ENCODE results near the gene NSDHL.

DNA sequence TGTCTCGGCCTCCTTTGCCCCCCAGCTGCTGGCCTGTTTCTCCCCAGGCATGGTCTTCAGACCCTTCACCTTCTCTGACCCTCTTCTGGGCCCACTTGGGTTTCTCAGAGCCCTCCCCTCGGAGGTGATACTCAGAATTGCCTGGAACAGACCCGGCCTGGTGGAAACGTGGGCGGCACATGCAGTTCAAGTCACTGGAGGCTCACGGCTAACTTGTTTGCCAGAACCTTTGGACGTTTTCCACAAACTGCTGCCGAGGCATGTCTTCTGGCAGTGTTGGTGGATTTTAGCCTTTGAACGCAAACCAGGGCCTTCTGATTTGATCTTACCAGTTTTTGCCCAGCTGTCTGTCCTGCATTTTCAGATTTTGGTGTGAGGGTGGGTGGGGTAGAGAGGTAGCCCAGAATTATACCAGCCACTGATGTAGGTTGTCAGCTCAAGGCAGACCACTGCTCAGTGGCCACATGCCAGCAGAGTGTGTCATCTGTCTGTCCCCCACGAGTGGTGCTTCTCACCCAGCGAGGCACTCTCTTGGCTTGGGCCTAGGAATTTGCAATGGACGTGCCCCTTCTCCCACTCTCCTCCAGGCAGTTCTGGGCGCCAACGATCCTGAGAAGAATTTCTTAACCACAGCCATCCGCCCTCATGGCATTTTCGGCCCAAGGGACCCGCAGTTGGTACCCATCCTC, 34.5 kb downstream of the NSDHL start:
- TF ChIP-seq, protein P1, sequence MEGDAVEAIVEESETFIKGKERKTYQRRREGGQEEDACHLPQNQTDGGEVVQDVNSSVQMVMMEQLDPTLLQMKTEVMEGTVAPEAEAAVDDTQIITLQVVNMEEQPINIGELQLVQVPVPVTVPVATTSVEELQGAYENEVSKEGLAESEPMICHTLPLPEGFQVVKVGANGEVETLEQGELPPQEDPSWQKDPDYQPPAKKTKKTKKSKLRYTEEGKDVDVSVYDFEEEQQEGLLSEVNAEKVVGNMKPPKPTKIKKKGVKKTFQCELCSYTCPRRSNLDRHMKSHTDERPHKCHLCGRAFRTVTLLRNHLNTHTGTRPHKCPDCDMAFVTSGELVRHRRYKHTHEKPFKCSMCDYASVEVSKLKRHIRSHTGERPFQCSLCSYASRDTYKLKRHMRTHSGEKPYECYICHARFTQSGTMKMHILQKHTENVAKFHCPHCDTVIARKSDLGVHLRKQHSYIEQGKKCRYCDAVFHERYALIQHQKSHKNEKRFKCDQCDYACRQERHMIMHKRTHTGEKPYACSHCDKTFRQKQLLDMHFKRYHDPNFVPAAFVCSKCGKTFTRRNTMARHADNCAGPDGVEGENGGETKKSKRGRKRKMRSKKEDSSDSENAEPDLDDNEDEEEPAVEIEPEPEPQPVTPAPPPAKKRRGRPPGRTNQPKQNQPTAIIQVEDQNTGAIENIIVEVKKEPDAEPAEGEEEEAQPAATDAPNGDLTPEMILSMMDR (IDR thresholded peaks at IDR 0.05; ENCODE audit: low read depth, low read length), result no peak
- TF ChIP-seq POLR2A (IDR thresholded peaks at IDR 0.05; ENCODE audit: extremely low read depth, insufficient read length), result no peak
- TF ChIP-seq, protein P2, sequence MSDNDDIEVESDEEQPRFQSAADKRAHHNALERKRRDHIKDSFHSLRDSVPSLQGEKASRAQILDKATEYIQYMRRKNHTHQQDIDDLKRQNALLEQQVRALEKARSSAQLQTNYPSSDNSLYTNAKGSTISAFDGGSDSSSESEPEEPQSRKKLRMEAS (IDR thresholded peaks at IDR 0.05; ENCODE audit: low read depth, low read length), result no peak

Measured in NB4 (cell line).